Inferior parietal cortex (tissue), 1 donor: Measurements from ENCODE around the gene ZNF516.

Experiments used
- DNase-seq: peaks from one replicate; pipeline ENCODE4 v3.0.0-alpha.2; 2016; ENCODE audit errors: extremely low spot score

Gene ZNF516

DNA sequence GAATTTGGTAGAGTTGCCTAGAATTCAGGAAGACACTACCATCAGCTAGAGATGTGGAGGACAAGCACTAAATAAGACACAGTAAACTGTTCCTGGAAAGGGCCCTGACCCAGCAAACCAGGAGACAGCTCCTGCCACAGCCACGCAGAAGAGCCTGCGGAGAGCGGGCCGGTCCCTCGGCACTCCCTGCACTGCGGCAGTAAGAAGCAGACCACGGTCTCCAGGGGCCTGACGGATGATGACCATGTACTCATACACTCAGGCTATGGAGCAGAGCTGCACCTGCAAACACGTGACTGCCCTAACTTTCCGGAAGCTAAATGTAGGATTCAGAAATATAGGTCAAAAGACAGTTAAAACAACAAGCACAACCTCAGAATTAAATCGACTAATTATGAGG lies 72.9 kb downstream of the ZNF516 start:
- DNase-seq = no peak

DNA sequence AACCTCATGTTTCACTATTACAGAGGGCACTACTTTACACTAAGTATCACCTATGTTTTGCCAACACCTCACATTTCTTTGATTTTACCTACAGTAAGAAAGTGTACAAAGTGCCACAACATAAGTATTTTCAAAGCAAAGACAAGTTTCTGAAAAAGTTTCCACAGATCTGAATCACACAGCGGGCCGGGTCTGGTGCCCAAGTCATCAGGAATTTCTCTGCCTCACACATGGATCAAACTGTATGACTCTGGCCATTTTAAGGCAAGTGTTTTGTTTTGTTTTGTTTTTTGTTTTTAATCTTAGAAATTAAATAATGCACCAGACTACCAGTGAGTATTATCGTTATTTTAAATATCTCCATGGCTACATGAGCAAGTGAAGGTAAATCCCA lies 73.4 kb downstream of the ZNF516 start:
- no peak for DNase-seq

DNA sequence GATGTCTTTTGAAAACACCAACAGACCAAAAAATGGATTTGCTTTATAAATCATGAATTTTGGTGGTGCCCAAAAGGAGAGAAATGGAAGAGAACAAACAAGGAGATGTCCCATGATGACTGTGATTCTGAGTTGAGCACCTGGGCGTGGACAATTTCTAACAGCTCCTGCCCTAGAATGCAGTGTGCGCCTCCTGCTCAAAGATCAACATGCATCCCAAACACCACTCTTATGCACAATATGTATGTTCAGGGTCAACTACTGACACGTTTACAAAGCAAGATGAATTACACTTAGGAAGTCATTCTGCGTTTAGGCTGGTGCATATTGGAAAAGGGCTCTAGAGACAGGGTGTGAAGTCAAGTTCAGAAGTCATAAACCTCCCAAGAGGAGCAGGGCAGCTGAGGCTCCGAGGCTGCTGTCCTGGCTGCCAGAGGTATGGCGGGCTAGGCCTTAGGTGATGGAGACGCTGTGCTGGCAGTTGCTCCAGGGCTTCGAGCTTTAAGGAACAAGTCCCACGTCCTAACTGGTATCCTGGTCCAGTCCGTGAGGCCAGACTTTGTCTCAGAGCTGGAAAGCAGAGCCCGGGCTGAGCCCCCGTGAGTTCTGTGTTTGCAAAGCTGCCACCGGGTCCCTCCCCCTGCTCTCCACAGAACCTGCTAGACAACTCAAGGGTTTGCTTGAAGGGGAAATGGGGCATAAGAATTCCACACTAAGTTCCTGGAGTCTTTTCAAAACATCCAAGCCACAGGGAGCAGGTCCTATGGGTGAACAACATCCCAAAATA lies 74.0 kb downstream of the ZNF516 start:
- no peak for DNase-seq

- no peak for DNase-seq
These were observed 75.2 kb downstream of the ZNF516 start for GRCh38 chr18:76419811-76420210.

- no peak for DNase-seq
These were observed 78.1 kb downstream of the ZNF516 start for GRCh38 chr18:76416911-76417310.

GRCh38 chr18:76414936-76415621 lies 80.0 kb downstream of the ZNF516 start:
- no peak for DNase-seq

DNA sequence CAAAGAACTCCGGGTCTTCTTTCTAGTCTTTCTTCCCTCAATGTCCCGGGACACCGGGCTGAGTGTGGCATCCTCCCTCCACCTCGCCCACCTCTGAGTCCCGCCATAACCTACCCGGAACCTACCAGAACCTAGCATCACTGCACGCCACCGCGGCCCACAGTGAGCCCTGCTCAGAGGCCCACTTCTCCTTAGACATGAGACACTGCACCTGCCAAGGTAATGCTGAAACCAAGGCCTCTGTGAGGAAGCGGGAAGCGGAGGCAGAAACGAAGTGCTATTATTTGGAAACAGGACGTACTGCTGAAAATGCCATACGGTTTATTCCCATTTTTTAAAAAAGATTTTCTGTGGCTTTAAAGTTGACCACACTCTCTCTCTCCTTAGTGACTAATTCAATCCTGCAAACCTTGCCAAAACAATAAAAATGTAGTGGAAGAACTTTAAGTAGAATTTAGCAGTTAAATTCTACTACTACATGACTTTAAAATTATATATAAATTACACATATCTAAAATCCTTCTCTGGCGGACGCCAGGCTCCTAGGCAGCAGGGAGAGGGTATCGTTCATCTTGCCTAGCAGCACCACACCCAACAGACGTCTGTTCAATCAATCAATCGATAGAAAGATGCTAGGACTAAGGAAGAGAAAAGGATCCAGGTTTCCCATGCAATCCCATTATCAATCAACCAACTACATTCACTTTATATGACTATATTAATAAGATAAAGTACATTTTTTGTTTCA lies 82.0 kb downstream of the ZNF516 start:
- no peak for DNase-seq

GRCh38 chr18:76412010-76412817 lies 82.8 kb downstream of the ZNF516 start:
- DNase-seq = no peak

GRCh38 chr18:76410660-76411417 lies 84.2 kb downstream of the ZNF516 start:
- no peak for DNase-seq

- no peak for DNase-seq
These were observed 85.0 kb downstream of the ZNF516 start for GRCh38 chr18:76410033-76410432.

DNA sequence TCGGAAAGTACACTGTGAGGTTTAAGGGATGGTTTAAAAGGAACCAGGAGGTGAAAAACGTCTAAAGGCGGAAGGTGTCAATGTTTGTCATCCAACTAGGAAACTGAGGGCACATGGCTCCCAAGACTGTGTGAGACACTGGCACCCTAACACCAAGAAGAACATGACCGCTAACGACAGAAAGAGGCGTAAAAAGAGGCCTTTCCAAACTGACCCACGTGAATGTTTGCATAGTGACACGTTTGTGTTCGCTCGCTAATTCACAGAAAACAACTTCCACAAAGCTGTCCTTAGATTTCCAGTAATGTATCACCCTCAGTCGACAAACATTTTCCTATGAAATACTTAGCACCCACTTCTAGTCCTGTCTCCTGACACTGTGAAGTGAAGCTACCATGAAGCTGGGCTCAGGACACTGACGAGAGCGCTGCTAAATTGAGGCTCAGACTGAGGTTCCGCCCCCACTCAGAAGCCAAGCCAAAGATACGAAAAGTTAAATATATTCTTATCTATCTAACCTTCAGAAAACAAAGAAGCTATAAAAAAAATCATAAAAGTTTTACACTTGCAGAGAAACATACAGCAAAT lies 86.5 kb downstream of the ZNF516 start:
- no peak for DNase-seq

DNA sequence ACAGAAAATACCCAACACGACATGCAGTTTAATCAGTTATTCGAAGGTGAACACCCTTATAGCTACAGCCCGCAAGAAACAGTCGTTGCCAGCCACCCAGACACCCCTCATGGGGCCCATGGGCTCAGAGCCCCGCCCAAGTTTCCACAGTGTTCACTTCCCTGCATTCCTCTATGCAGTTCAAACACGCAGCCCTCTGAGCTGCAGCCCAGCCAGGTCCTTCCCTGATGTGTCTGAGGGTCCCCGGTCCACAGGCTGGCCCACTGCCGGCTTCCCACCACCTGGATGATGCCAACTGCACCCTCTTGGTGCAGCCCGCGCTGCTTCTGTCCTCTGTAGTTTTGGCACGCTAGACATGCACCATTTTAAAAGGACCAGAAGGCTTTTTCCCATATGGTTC lies 87.4 kb downstream of the ZNF516 start:
- DNase-seq = no peak

- DNase-seq = no peak
These were observed 88.3 kb downstream of the ZNF516 start for GRCh38 chr18:76406791-76407190.

GRCh38 chr18:76405681-76406356 lies 89.2 kb downstream of the ZNF516 start:
- DNase-seq = no peak

DNA sequence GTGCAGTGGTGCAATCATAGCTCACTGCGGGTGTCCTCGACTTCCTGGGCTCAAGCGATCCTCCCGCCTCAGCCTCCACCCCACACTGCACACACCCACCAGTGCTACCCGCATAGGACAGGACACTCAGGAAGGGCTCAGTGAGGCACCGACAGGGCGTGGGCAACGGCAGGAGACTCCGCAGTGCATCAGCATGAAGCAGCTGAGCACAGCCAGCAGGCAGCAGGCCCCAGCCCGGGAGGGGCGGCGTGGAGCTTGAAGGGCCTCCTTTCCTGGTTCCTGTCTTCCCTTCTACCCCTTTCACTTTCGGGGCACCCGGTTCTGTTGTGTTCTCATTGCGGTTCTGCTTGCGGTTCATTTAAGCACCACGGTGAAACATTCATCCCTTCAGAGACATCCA lies 89.8 kb downstream of the ZNF516 start:
- DNase-seq = no peak

DNA sequence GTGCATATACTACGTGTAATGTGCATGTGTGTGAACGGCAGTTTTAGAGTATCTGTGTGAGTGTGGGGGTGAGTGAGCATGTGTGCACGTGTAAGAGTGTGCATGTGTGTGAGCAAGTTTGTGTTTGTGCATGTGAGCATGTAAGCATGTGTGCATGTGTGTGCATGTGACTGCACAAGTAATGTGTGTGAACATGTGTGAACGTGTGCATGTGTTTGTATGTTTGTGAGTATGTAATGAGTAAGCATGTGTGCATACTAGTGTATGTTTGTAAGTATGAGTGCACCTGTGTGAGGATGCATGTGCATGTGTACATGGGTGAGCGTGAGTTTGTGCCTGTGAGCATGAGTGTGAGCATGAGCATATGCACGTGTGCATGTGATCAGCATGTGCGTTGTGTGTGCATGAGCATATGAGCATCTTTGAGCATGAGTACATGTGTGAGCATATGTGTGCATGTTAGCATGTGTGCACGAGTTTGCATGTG lies 90.7 kb downstream of the ZNF516 start:
- DNase-seq = no peak

DNA sequence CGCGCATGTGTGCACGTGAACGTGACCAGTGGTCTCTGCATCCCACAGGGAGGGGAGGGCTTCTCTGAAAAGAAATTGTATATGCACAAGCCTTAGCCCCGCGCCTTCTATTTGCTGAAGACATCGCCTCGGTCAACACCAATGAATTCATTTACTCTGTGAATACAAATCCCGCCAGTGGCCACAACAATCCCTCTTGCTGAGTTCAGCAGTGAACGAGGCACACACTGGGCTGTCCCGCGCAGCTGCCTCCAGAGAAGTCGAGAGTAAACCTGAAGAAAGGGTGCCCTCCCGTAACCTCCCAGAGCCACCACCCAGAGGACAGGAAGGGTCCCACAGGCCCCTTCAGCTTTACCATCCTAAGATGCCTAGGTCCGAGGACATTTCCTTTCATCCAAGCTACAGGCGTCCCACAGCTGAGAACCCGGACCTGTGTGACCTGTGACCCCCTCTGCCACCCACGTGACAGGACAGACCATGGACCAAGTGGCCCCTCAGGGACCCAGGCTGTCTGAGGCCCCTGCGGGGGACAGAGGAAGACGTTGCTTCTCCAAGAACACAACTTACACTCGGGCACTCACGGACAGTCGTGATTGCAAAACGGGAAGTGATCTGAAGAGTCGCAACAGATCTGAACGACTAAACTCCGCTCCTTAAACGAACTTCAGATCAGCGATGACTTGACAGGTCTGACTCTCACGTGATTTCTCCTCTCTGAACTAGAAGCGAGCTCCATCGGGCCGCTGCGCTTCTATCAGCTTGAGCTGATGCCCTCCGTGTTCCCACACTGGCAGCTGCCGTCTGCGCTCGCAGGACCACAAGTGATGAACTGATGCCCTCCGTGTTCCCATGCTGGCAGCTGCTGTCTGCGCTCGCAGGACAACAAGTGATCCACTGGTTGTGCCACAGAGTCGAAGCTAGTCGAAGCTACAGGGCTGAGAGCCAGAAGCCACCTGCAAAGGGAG lies 92.7 kb downstream of the ZNF516 start:
- DNase-seq = no peak

- DNase-seq = no peak
These were observed 93.5 kb downstream of the ZNF516 start for GRCh38 chr18:76401498-76401897.
